Measurements from ENCODE around the gene COPG1. TPM values are rescaled to one million over a fixed set of nuclear protein-coding genes. Genes with fewer than 3 reads are reported as not detected.

COPG1 gene
- total and polyA plus RNA-seq, 2 of the 13 experiments (the other 11 are each of a cell fraction or from before 2014, with no cell fraction given), result 98.6 to 166 TPM

DNA sequence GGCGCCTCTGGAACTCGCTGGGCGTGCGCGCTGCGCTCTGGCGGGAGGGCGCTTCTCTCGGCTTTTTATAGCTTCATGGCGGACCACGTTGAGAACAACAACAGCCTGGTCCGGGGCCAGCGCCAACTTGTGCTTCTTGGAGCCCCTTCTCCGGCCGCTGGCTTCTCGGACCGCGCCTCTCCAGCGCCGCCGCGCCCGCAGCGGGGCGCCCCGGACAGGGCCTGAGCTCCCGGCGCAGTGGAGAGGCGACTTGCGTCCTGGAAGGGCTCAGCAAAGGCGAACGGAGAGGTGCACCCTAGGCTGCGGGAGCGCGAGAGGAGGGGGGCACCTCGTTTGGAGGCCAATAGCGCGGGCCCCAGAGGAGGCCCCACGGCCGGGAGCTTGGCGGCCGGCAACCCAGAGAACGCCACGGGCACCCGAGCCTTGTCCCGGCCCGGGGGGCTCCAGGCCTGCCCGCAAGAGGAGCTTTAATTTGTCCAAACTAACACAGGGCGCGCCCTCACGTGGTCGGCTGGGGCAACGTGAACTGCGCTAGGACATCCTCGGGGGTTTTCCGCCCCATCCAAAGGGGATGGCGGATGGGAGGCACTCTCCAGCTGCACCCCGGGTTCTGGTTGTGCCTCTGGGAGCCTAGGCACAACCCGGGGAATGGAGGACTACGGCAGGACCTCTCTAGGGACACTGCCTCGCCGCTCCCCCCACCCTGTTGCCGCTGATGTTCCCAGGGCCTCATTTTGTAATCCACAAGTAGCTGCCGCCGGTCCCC, 67.0 kb downstream of the COPG1 start (continued):
- no peak for TF ChIP-seq AGO2 (optimal IDR thresholded peaks at IDR 0.05; ENCODE audit: low read depth, low read length)
- TF ChIP-seq LCORL (IDR thresholded peaks at IDR 0.05), result no peak
- peak; percentile 70; the same call in 1 of the 2 replicates for TF ChIP-seq LCORL (CRISPR knock-in tag; IDR thresholded peaks at IDR 0.05)
- no peak for TF ChIP-seq KDM3A (CRISPR knock-in tag; IDR thresholded peaks at IDR 0.05; ENCODE audit: low read depth)
- TF ChIP-seq, protein P1, sequence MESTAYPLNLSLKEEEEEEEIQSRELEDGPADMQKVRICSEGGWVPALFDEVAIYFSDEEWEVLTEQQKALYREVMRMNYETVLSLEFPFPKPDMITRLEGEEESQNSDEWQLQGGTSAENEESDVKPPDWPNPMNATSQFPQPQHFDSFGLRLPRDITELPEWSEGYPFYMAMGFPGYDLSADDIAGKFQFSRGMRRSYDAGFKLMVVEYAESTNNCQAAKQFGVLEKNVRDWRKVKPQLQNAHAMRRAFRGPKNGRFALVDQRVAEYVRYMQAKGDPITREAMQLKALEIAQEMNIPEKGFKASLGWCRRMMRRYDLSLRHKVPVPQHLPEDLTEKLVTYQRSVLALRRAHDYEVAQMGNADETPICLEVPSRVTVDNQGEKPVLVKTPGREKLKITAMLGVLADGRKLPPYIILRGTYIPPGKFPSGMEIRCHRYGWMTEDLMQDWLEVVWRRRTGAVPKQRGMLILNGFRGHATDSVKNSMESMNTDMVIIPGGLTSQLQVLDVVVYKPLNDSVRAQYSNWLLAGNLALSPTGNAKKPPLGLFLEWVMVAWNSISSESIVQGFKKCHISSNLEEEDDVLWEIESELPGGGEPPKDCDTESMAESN (CRISPR knock-in tag; conservative IDR thresholded peaks at IDR 0.05), result peak; percentile 70
- peak; percentile 20; the same call in 1 of the 2 replicates for TF ChIP-seq ZNF547 (CRISPR knock-in tag; IDR thresholded peaks at IDR 0.05)
- TF ChIP-seq, protein P2, sequence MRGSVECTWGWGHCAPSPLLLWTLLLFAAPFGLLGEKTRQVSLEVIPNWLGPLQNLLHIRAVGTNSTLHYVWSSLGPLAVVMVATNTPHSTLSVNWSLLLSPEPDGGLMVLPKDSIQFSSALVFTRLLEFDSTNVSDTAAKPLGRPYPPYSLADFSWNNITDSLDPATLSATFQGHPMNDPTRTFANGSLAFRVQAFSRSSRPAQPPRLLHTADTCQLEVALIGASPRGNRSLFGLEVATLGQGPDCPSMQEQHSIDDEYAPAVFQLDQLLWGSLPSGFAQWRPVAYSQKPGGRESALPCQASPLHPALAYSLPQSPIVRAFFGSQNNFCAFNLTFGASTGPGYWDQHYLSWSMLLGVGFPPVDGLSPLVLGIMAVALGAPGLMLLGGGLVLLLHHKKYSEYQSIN (CRISPR knock-in tag; IDR thresholded peaks at IDR 0.05; ENCODE audit: borderline replicate concordance), result no peak
- no peak for TF ChIP-seq MTA1 (CRISPR knock-in tag; IDR thresholded peaks at IDR 0.05; ENCODE audit: borderline replicate concordance)
- TF ChIP-seq, protein P3, sequence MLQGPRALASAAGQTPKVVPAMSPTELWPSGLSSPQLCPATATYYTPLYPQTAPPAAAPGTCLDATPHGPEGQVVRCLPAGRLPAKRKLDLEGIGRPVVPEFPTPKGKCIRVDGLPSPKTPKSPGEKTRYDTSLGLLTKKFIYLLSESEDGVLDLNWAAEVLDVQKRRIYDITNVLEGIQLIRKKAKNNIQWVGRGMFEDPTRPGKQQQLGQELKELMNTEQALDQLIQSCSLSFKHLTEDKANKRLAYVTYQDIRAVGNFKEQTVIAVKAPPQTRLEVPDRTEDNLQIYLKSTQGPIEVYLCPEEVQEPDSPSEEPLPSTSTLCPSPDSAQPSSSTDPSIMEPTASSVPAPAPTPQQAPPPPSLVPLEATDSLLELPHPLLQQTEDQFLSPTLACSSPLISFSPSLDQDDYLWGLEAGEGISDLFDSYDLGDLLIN (CRISPR knock-in tag; IDR thresholded peaks at IDR 0.05; ENCODE audit: borderline replicate concordance), result no peak
- TF ChIP-seq, protein P4, sequence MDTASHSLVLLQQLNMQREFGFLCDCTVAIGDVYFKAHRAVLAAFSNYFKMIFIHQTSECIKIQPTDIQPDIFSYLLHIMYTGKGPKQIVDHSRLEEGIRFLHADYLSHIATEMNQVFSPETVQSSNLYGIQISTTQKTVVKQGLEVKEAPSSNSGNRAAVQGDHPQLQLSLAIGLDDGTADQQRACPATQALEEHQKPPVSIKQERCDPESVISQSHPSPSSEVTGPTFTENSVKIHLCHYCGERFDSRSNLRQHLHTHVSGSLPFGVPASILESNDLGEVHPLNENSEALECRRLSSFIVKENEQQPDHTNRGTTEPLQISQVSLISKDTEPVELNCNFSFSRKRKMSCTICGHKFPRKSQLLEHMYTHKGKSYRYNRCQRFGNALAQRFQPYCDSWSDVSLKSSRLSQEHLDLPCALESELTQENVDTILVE (CRISPR knock-in tag; IDR thresholded peaks at IDR 0.05), result peak; percentile 83
- TF ChIP-seq, protein P5, sequence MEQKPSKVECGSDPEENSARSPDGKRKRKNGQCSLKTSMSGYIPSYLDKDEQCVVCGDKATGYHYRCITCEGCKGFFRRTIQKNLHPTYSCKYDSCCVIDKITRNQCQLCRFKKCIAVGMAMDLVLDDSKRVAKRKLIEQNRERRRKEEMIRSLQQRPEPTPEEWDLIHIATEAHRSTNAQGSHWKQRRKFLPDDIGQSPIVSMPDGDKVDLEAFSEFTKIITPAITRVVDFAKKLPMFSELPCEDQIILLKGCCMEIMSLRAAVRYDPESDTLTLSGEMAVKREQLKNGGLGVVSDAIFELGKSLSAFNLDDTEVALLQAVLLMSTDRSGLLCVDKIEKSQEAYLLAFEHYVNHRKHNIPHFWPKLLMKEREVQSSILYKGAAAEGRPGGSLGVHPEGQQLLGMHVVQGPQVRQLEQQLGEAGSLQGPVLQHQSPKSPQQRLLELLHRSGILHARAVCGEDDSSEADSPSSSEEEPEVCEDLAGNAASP (CRISPR knock-in tag; IDR thresholded peaks at IDR 0.05; ENCODE audit: borderline replicate concordance), result no peak
- TF ChIP-seq, protein P6, sequence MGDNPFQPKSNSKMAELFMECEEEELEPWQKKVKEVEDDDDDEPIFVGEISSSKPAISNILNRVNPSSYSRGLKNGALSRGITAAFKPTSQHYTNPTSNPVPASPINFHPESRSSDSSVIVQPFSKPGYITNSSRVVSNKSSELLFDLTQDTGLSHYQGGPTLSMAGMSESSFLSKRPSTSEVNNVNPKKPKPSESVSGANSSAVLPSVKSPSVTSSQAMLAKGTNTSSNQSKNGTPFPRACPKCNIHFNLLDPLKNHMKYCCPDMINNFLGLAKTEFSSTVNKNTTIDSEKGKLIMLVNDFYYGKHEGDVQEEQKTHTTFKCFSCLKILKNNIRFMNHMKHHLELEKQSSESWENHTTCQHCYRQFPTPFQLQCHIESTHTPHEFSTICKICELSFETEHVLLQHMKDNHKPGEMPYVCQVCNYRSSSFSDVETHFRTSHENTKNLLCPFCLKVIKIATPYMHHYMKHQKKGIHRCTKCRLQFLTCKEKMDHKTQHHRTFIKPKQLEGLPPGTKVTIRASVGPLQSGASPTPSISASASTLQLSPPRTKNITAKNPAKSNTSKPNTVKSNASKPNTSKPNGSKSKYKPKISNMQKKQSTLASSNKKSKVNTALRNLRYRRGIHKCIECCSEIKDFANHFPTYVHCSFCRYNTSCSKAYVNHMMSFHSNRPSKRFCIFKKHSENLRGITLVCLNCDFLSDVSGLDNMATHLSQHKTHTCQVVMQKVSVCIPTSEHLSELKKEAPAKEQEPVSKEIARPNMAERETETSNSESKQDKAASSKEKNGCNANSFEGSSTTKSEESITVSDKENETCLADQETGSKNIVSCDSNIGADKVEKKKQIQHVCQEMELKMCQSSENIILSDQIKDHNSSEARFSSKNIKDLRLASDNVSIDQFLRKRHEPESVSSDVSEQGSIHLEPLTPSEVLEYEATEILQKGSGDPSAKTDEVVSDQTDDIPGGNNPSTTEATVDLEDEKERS (CRISPR knock-in tag; IDR thresholded peaks at IDR 0.05), result no peak
- TF ChIP-seq DNMT3B (CRISPR knock-in tag; conservative IDR thresholded peaks at IDR 0.05), result peak; percentile 69; the same call in 1 of the 2 replicates
- TF ChIP-seq, protein P7, sequence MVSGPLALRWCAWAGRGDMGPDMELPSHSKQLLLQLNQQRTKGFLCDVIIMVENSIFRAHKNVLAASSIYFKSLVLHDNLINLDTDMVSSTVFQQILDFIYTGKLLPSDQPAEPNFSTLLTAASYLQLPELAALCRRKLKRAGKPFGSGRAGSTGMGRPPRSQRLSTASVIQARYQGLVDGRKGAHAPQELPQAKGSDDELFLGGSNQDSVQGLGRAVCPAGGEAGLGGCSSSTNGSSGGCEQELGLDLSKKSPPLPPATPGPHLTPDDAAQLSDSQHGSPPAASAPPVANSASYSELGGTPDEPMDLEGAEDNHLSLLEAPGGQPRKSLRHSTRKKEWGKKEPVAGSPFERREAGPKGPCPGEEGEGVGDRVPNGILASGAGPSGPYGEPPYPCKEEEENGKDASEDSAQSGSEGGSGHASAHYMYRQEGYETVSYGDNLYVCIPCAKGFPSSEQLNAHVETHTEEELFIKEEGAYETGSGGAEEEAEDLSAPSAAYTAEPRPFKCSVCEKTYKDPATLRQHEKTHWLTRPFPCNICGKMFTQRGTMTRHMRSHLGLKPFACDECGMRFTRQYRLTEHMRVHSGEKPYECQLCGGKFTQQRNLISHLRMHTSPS (CRISPR knock-in tag; IDR thresholded peaks at IDR 0.05; ENCODE audit: low read depth), result no peak
- no peak for TF ChIP-seq NR2F6 (IDR thresholded peaks at IDR 0.05)
- no peak; the same call in 1 of the 2 replicates for TF ChIP-seq NR2F6 (CRISPR knock-in tag; IDR thresholded peaks at IDR 0.05)
- TF ChIP-seq ZNF850 (CRISPR knock-in tag; conservative IDR thresholded peaks at IDR 0.05), result no peak
